Spleen (tissue), 11 donors: ENCODE results near the gene ADAMTS3. TPM values are rescaled to one million over a fixed set of nuclear protein-coding genes. Genes with fewer than 3 reads are reported as not detected.

Experiments
- DNase-seq: peaks from one replicate; pipeline ENCODE4 v3.0.0-alpha.2; 2020
- H3K27ac ChIP-seq, 8 donors: fragments of 200-600 bp; sonication (generic) in 7 of 8; 1 replicate in 4 of 8; 2 replicates in 4 of 8; pipeline versions ENCODE4 v1.5.0 to v1.8.0; 2016 to 2021; ENCODE audit warnings: inconsistent platforms in 4 of 8, mild to moderate bottlenecking in 4 of 8, moderate library complexity in 1 of 8
- H3K27me3 ChIP-seq, 7 donors: fragments of 200-600 bp; sonication (generic) in 6 of 7; replicated peaks in 1 of 7; 1 replicate in 4 of 7; 2 replicates in 3 of 7; pipeline versions ENCODE4 v1.5.0 to v1.8.0; 2016 to 2021; ENCODE audit warnings: inconsistent platforms in 3 of 7, mild to moderate bottlenecking in 1 of 7
- H3K36me3 ChIP-seq, 6 donors: fragments of 200-600 bp; sonication (generic) in 5 of 6; 1 replicate in 4 of 6; 2 replicates in 2 of 6; pipeline versions ENCODE4 v1.5.0 to v1.8.0; 2016 to 2021; ENCODE audit warnings: inconsistent platforms in 2 of 6
- H3K4me1 ChIP-seq, 6 donors: fragments of 200-600 bp; sonication (generic) in 5 of 6; 1 replicate in 3 of 6; 2 replicates in 3 of 6; pipeline versions ENCODE4 v1.5.0 to v1.8.0; 2016 to 2021; ENCODE audit warnings: inconsistent platforms in 3 of 6
- H3K4me3 ChIP-seq, 8 donors: fragments of 200-600 bp; sonication (generic) in 7 of 8; 1 replicate in 4 of 8; 2 replicates in 4 of 8; pipeline versions ENCODE4 v1.5.0 to v1.8.0; 2016 to 2021; ENCODE audit warnings: inconsistent platforms in 4 of 8, mild to moderate bottlenecking in 4 of 8, moderate library complexity in 2 of 8
- H3K9me3 ChIP-seq, 8 donors: fragments of 200-600 bp; sonication (generic) in 7 of 8; 1 replicate in 4 of 8; 2 replicates in 4 of 8; pipeline versions ENCODE4 v1.5.0 to v1.8.0; 2016 to 2021; ENCODE audit warnings: inconsistent platforms in 4 of 8
- POLR2A ChIP-seq, 3 donors: fragments of 450-650 bp; IDR thresholded peaks; one replicate each; pipeline ENCODE4 v1.5.1; 2017; ENCODE audit warnings: antibody characterized with exemption in 3 of 3, mild to moderate bottlenecking in 1 of 3
- POLR2AphosphoS5 ChIP-seq, 3 donors: sonication (generic); formaldehyde crosslinking; IDR thresholded peaks; one replicate each; pipeline ENCODE4 v1.5.1; 2017; ENCODE audit warnings: antibody characterized with exemption in 3 of 3
- WGBS, 5 donors: extraction: QIAGEN DNeasy Blood & Tissue Kit in 3 of 5; methylation state at CpG; one replicate each; pipeline versions ENCODE4 v1.1.5 to v1.1.7; 2013 to 2018; 5-methylcytosine and 5-hydroxymethylcytosine counted together
- intact Hi-C: fragments of 100-400 bp; cut with DNase I; formaldehyde crosslinking; loops from one replicate; pipeline ENCODE4 v1.15.0; 2023; ENCODE audit warnings: low total_unique reads
- polyA plus RNA-seq, 3 donors: library from polyadenylated mRNA; stranded (reverse); fragments of 200-250 nt; gene quantifications; one replicate each; pipeline ENCODE4 v1.2.1, GENCODE V29; 2013
- total RNA-seq, 7 donors: library from RNA; depleted of rRNA in 3 of 7; stranded (reverse); fragments of >200 nt in 3 of 7; fragmentation: NEBNext Ultra II Directional in 4 of 7; extraction: Animal tissue kit (Norgen Biotek cat#: 25700) in 4 of 7; gene quantifications; one replicate each; pipeline versions ENCODE4 v1.1.0 to v1.2.1, GENCODE V29; 2016 to 2021
- TF ChIP-seq, protein P1 (sequence below), 11 experiments: fragments of 200-600 bp in 7 of 11; fragments of 450-650 bp in 4 of 11; sonication (generic) in 4 of 11; IDR thresholded peaks in 8 of 11; conservative IDR thresholded peaks in 3 of 11; 1 replicate in 7 of 11; 2 replicates in 4 of 11; pipeline versions ENCODE4 v1.4.0 to v1.8.0; 2016 to 2021; ENCODE audit warnings: antibody characterized with exemption in 11 of 11, inconsistent platforms in 4 of 11, mild to moderate bottlenecking in 1 of 11
- donor health status: healthy with polysubstance abuse.
- donor health status: DM: no; HTN: no; CAD: no; lungs with moderate emphysema.
- donor health status: DM: no; HTN: no; CAD: no.
- donor health status: Bipolar disorder and iron deficiency.
- donor health status: healthy.
- donor health status: DM: no; HTN: no; CAD: no.
- donor health status: DM: yes; HTN: yes; CAD: no.

Gene ADAMTS3
- total and polyA plus RNA-seq, 10 donors: 0.15 to 2.6 (median 0.66) TPM

DNA sequence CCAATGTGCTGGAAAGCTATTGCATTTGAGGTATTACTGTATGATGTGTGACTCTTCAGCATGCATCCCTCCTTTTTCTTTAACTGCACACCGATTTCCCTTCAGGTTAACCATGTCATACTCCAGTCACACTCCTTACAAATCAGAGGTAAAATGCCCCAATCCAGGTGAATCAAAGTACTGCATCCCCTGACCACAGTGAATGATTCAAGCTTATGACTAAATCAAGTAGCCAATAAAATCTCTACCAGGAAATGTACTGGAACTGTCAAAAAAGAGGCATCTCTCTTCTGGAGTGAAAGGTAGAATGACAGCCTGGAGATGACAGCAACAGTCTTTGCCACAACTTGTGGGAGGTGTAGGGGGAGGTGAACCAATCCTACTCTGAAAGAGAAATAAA is 10.4 kb downstream of the ADAMTS3 start:
- H3K27me3 ChIP-seq: no peaks in the 10 kb centered on the region
- H3K4me1 ChIP-seq: no peaks in the 10 kb centered on the region
- H3K9me3 ChIP-seq: no peaks in the 10 kb centered on the region
- intact Hi-C loops: no loop called here
- DNase-seq: no peak
- no peak overlapping the region for H3K4me3 ChIP-seq
- TF ChIP-seq POLR2A (IDR thresholded peaks at IDR 0.05) (no peak), POLR2AphosphoS5 (IDR thresholded peaks at IDR 0.05) (no peak)
- TF ChIP-seq, protein P1, sequence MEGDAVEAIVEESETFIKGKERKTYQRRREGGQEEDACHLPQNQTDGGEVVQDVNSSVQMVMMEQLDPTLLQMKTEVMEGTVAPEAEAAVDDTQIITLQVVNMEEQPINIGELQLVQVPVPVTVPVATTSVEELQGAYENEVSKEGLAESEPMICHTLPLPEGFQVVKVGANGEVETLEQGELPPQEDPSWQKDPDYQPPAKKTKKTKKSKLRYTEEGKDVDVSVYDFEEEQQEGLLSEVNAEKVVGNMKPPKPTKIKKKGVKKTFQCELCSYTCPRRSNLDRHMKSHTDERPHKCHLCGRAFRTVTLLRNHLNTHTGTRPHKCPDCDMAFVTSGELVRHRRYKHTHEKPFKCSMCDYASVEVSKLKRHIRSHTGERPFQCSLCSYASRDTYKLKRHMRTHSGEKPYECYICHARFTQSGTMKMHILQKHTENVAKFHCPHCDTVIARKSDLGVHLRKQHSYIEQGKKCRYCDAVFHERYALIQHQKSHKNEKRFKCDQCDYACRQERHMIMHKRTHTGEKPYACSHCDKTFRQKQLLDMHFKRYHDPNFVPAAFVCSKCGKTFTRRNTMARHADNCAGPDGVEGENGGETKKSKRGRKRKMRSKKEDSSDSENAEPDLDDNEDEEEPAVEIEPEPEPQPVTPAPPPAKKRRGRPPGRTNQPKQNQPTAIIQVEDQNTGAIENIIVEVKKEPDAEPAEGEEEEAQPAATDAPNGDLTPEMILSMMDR (IDR thresholded peaks at IDR 0.05 in 8 of 11, conservative IDR thresholded peaks at IDR 0.05 in 3 of 11): no peak
- H3K36me3 ChIP-seq: no peaks in the 10 kb centered on the region
- 83 to 96% (median 89%) methylated on average over 1 of the region's 1 CpG for WGBS, 5 donors
- no peak overlapping the region for H3K27ac ChIP-seq

- Histone ChIP-seq H3K27ac (no peak overlapping the region), H3K9me3 (no peaks in the 10 kb centered on the region), H3K36me3 (no peaks in the 10 kb centered on the region), H3K27me3 (no peaks in the 10 kb centered on the region), H3K4me3 (no peak overlapping the region), H3K4me1 (no peaks in the 10 kb centered on the region)
- no peak for DNase-seq
- TF ChIP-seq, protein P1 (IDR thresholded peaks at IDR 0.05 in 8 of 11, conservative IDR thresholded peaks at IDR 0.05 in 3 of 11): no peak
- TF ChIP-seq POLR2AphosphoS5 (IDR thresholded peaks at IDR 0.05) (no peak), POLR2A (IDR thresholded peaks at IDR 0.05) (no peak)
- WGBS, 5 donors: 78 to 87% (median 84%) methylated on average over 5 of the region's 5 CpGs
- intact Hi-C loops: no loop called here
Observed at GRCh38 chr4:72557021-72557420, 12.0 kb downstream of the ADAMTS3 start.

DNA sequence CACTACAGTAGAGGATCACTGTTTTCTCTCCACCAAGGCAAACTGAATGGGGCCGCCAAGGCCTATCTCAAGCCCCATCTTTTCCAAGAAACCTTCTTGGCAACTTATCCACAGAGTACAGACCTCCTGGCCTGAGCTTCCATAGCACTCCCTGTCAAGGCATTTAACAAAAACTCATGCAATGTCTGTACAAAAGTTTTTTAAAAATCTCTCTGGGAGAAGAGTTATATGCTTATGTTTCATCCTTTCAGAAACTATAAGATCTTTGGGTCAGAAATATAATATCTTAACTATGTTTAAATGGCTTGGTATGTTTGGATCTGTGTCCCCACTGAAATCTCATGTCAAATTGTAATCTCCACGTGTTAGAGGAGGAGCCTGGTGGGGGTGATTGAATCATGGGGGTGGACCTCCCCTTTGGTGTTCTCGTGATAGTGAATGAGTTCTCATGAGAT is 13.6 kb downstream of the ADAMTS3 start:
- H3K9me3 ChIP-seq: no peaks in the 10 kb centered on the region
- TF ChIP-seq, protein P1 (IDR thresholded peaks at IDR 0.05 in 8 of 11, conservative IDR thresholded peaks at IDR 0.05 in 3 of 11): no peak
- intact Hi-C loops: no loop called here
- no peaks in the 10 kb centered on the region for H3K4me1 ChIP-seq
- 54 to 76% (median 57%) methylated on average over 3 of the region's 3 CpGs for WGBS, 5 donors
- no peak overlapping the region for H3K4me3 ChIP-seq
- no peak for DNase-seq
- no peaks in the 10 kb centered on the region for H3K36me3 ChIP-seq
- no peaks in the 10 kb centered on the region for H3K27me3 ChIP-seq
- H3K27ac ChIP-seq: no peak overlapping the region

DNA sequence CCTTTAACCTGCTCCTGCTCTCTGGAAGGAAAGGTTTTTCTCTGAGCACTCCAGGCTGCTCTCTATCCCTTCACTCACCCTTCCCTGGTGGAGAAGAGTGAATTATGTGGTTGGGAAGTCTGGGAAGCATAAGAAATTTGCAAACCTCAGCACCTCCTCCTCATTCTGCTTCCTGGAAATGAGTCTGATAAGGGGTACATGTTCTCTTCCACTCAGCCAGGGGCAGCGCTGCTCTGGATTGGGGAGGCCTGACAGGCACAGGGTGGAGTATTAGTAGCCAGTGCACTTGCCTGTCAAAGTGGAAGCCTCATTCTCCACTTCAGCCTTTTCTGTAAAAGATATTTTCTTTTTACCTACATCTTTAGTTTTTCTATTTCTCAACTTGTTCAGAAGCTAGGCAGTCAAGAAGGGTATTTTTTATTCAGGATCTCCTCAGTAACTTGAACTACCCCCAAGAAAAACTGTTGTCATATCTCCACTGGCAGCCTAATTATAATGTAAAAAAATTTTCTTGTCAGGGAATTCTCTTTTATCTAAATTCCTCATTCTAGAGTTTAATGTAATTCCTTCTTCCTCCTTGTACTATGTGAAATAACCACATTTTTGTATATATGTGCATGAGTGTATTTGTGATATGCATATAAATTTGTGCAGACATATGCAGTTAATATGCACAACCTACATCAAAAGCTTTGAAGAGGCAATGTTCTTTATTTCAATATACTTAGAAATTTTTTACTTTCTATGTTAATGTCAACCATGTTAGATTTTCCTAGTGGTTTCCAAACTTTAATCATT is 15.3 kb downstream of the ADAMTS3 start:
- DNase-seq: no peak
- intact Hi-C loops: no loop called here
- Histone ChIP-seq H3K36me3 (no peaks in the 10 kb centered on the region), H3K27me3 (no peaks in the 10 kb centered on the region), H3K4me3 (no peak overlapping the region), H3K9me3 (no peaks in the 10 kb centered on the region), H3K27ac (no peak overlapping the region), H3K4me1 (no peaks in the 10 kb centered on the region)
- TF ChIP-seq, protein P1 (IDR thresholded peaks at IDR 0.05 in 8 of 11, conservative IDR thresholded peaks at IDR 0.05 in 3 of 11): no peak
- TF ChIP-seq POLR2AphosphoS5 (IDR thresholded peaks at IDR 0.05) (no peak), POLR2A (IDR thresholded peaks at IDR 0.05) (no peak)
- 54 to 79% (median 73%) methylated on average over 1 of the region's 1 CpG for WGBS, 5 donors
